ENCODE results near the gene RIT2.

DNA sequence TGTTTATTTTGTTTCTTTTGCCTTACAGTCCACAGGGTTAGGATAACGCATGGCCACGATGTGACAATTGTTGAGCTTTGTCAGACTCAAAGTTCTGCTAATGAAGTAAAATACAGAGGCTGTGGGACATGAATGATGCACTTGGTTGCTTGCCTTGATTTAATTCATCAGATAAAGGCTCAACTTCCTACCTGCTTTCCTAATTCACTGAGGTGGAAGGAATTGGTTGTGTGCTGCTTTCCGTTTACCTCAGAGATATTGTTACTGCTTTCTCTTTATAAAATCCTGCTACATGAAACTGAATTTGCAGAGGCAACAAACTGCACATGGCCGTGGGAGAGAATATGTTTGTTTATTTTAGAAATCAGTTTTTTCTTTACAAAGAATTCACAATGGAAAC, 6.6 kb downstream of the RIT2 start:
- TF ChIP-seq, protein P1, sequence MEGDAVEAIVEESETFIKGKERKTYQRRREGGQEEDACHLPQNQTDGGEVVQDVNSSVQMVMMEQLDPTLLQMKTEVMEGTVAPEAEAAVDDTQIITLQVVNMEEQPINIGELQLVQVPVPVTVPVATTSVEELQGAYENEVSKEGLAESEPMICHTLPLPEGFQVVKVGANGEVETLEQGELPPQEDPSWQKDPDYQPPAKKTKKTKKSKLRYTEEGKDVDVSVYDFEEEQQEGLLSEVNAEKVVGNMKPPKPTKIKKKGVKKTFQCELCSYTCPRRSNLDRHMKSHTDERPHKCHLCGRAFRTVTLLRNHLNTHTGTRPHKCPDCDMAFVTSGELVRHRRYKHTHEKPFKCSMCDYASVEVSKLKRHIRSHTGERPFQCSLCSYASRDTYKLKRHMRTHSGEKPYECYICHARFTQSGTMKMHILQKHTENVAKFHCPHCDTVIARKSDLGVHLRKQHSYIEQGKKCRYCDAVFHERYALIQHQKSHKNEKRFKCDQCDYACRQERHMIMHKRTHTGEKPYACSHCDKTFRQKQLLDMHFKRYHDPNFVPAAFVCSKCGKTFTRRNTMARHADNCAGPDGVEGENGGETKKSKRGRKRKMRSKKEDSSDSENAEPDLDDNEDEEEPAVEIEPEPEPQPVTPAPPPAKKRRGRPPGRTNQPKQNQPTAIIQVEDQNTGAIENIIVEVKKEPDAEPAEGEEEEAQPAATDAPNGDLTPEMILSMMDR (IDR thresholded peaks at IDR 0.05): no peak
- no peak for TF ChIP-seq POLR2A (IDR thresholded peaks at IDR 0.05)

Measured in heart left ventricle (tissue), 13 donors.